Fibroblast of skin of right quadriceps (primary cell): ENCODE data around the gene LRIT3.

Source experiments
- DNase-seq: peaks from one replicate; pipeline ENCODE4 v3.0.0-alpha.2; 2013

Gene LRIT3

DNA sequence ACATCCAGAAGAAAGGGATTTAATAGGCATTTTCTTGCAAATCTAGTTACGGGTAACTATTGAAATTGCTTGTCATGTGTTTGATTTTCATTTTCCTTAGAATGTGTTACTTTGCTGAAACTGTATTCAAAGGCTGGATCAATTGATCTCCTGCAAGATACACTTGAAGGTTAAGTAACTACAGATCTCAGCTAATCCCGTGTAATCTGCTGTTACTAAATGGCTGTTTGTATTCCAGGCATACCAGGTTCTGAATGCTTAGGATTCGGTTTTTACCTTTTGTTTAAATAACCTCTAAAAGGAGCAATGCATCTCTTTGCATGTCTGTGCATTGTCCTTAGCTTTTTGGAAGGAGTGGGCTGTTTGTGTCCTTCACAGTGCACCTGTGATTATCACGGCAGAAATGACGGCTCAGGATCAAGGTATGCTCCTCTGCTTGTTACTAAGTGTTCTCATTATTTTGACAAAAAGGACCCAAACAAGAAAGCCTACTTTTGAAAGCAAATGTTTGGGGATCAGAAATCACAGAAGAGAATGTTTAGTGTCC is at the start of gene LRIT3:
Gene LRIT3 (plus strand): TSS at position 212 of the 547 bp plus-strand sequence. CDS start 95 bp downstream, at position 307.
- DNase-seq = no peak

- no peak for DNase-seq
These were observed 49.0 kb upstream of the LRIT3 start for GRCh38 chr4:109798866-109799265.

DNA sequence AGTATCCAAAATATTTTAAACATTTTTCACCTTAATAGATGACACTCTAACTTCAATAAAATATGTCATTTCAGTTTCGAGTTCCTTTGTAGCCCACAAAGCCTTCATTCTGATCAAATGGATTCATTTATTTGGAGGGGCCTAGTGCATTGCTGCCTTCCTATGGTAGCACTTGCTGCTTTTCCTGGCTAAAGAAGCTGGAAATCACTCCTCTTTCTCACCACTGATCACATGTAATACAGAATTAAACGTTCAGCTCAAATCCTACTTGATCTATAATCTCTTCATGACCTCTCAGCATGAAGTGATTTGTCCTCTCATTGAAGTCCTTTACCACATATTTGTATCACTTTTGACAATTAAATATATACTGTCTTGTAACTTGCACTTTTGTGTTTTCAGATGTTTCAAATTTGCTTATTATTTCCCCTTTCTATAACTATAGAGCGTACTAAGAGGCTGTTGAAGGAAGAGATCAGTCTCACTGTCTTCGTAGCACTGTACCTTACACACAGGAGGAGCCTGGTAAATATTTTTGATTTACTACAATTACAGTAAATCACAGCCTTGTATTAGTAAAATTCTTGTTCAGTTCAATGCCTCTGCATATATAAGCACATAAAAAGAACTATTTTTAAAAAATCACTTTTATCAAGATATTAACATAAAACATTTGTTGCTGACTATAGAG is 46.7 kb upstream of the LRIT3 start:
- DNase-seq = no peak

- DNase-seq = peak; percentile 88
These were observed 46.0 kb upstream of the LRIT3 start, which contains the start of gene CFI for GRCh38 chr4:109801895-109802319. Gene CFI (minus strand): TSS chr4:109801999. CDS start chr4:109801971, 28 bp downstream.

GRCh38 chr4:109803924-109804571 is 43.9 kb upstream of the LRIT3 start:
- DNase-seq = peak; percentile 81

- DNase-seq = no peak
These were observed 38.3 kb upstream of the LRIT3 start for GRCh38 chr4:109809655-109810054.

GRCh38 chr4:109810552-109811387 is 37.1 kb upstream of the LRIT3 start:
- no peak for DNase-seq

DNA sequence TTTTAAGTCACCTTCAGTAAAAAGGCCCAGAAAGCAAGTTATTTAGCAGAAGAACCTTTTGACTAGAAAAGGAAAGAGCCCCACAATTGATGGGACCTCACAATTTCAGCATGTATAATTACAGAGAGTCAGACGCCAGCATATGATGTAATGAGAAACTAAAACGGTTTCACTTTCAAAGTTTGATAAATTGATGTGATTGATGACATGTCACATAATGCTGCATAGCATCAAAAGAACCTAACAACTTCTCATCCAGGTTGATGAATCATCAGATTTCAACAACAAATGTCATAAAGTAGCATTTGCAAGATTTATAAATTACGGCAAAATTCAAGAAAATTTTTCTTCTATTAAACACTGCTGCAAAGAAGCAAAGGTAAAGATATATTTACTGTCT is 36.2 kb upstream of the LRIT3 start:
- no peak for DNase-seq

DNA sequence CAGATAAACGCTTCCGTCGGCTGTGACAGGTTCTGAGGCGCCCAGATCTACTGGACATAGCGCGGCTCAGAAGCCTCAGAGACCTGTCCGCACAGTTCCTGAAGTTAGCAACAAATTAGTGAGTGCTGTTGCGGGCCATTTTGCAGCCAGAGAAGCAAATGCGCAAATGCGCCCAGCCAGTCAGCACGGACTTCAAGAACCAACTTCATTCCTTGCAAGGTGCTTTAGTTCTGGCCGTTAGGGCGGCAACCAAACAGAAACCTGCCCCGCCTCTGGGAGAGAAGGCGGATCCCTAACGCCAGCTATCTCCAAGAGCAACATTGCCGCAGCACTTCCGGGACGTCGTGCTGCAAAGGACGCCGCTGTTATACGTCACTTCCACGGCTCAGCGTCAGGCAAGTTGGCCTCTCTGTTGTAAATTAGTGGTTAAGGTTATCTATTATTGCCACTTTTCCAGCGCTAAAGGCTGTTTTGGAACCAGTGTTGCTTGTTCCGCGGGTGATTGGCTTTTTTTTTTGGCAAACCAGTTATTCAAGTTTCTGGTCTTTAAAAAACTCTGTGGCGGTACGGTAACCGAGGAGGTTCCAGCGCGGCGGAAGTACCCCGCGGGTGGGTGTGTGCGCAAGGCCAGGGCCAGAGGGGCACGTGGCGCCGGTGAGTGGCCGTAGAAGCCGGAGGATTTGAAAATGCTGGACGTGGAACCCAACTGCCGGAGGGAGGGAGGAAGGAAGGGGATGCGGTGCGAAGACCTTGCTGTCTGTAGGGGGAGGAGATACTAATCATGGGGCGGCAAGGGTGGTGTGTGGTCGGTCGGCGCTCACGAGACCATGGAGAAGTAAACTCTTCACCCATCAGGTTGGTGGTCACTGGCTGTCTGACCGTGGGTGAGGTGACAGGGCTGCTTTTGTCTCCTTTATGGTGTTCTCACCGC is 32.5 kb upstream of the LRIT3 start, which contains the start of gene GAR1:
Gene GAR1 (plus strand): TSS at position 612 of the 931 bp plus-strand sequence. CDS start 403 bp downstream, outside the sequence.
- peak; percentile 90 for DNase-seq

DNA sequence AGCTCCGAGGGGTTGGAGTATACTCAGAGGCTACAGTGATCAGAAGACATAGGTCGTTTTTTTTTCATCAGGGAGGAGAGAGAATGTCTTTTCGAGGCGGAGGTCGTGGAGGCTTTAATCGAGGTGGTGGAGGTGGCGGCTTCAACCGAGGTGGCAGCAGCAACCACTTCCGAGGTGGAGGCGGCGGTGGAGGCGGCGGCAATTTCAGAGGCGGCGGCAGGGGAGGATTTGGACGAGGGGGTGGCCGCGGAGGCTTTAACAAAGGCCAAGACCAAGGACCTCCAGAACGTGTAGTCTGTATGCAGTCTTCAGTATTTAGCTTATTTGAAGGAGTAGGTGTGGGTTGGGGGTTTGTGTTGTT is 31.8 kb upstream of the LRIT3 start:
- DNase-seq = no peak

- no peak for DNase-seq
These were observed 31.0 kb upstream of the LRIT3 start for GRCh38 chr4:109816894-109817293.

DNA sequence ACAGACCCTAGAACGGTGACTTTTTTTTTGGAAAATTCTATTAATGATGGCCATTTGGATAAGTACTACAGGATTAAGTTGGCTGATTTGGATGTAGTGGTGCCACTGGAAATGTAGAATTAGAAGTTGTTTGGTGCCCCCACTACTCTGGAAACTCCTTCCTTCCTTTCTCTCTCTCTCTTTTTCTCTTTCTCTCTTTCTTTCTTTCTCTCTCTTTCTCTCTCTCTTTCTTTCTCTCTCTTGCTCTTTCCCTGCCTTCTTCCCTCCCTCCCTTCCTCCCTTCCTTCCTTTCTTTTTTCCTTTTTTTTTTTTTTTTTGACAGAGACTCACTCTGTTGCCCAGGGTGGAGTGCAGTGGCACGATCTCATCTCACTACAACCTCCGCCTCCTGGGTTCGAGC is 29.6 kb upstream of the LRIT3 start:
- DNase-seq = no peak

DNA sequence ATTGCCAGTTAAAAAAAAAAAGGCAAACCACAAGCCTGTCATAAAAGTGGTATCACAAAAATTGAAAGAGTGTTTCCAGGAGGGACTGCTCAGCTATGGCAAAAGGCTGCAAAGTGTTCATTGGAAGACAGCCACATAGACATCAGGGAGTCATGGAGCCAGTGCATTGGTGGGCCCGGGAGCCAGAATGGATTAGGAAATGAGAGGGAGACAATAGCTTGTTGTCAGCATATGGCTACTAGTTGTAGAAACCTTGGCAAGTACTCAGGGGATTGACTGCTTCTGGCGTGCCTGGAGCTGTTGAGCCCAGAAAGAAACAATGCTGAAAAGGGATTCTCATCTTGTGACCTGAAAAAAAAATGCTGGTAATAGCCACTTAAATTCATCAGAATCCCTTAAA is 27.3 kb upstream of the LRIT3 start:
- no peak for DNase-seq

GRCh38 chr4:109821185-109821584 is 26.7 kb upstream of the LRIT3 start:
- DNase-seq = no peak

- DNase-seq = peak; percentile 10
These were observed 21.2 kb upstream of the LRIT3 start for GRCh38 chr4:109826719-109827118.

- DNase-seq = no peak
These were observed 20.2 kb upstream of the LRIT3 start, which contains the start of gene RRH for GRCh38 chr4:109827672-109828071. Gene RRH (plus strand): TSS chr4:109827972. CDS start chr4:109828028, 56 bp downstream.

DNA sequence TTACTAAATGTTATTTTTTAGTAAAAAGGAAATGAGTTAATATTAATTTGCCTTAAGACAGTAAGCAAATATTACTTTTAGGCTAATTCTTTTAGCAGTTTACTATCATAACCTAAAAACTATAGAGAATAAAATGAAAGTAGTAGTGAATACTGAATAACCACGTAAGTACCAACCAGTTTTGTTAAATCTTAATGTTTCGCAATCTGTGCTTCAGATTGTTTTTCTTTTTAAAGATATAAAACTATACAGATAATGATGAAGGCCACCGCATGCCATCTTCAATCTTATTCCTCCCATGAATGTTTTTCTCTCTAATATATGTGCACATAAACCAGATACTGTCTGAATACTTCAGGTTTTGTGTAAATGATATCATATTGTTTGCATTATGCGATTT is 14.2 kb upstream of the LRIT3 start:
- DNase-seq = no peak

GRCh38 chr4:109836985-109837384 is 10.9 kb upstream of the LRIT3 start:
- no peak for DNase-seq

- no peak for DNase-seq
These were observed 1.4 kb upstream of the LRIT3 start for GRCh38 chr4:109846395-109847098.

DNA sequence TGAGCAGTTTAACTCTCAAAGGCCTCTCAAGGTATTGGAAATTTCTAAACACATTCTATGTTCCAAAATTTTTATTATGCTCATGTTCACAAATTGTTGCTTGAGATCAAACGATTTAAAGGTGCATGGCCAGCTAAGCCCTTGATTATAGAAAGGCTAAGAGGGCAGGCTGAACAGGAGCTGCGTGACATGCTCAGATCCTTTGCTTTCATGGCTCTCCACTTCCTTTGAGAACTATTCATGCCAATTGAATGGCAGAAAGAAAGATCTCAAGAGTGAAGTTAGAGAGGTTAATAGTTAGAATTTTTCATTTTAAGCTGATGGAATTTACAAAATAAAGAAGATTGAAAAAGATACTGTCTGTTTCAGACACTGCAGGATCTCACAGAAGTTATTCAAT is 594 bp downstream of the LRIT3 start:
- no peak for DNase-seq

DNA sequence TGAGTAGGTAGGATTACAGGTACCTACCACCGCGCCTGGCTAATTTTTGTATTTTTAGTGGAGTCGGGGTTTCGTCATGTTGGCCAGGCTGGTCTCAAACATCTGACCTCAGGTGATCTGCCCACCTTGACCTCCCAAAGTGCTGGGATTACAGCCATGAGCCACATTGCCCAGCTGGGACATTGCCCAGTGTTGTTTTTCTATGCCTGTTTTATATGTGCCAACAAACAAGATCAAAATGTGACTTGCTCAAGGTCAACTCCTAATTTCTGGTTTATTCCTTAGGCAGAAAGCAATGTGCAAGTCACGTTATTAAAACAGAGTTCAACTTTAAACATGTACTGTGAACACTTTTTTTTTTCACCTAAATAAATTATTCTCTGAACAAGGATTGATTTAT is 2.7 kb downstream of the LRIT3 start:
- DNase-seq = no peak
